ENCODE data around the gene ELAPOR2.

DNA sequence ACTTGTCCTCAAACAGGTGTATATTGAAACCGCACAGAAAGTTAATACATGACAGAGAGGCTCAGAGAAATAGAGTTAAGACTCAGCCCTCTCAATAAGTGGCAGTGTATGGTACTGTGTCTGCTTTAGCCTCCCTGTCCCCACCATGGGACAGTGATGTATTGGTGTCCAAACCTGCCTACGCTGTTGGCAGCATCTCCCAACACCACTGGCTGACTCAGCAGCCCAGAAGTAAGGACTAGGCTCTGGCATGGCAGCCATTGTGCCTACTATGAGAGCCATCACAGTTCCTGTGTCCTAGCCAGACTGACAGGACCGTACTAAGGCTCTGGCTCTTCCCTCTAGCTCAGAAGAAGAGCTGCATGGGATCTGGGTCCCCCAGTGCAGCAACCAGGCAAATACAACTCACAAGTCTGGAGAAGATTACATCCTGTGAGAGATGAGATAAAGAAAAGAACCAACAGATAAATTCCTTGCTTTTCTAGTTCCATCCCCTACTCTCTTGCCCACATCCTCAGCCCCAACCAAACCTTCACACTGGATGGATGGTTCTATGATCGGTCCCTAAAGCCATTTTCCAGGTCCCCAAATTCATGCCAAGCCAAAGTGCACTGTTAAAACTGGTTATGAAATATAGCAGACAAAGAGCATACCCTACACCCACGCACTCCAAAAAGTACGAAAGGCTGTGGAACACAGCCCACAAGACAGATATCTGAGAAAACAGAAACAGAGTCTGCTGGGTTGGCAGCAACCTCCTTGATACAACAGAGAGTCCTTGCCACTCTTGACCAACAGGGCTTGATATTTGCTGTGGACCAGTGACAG is 48.7 kb upstream of the ELAPOR2 start:
- no peak for TF ChIP-seq YY1 (IDR thresholded peaks at IDR 0.05; ENCODE audit: insufficient read depth, insufficient read length)
- no peak for TF ChIP-seq SUZ12 (IDR thresholded peaks at IDR 0.05; ENCODE audit: extremely low read depth, insufficient read depth, insufficient read length)

All from NT2/D1 (cell line).